GM19455 (cell line): ENCODE data around the gene CEP85L.

Source experiments
- ATAC-seq: cut with Tn5 transposase; IDR thresholded peaks from one replicate; pipeline ENCODE4 v1.9.1; 2021; ENCODE audit not compliant: unreplicated experiment

CEP85L gene

DNA sequence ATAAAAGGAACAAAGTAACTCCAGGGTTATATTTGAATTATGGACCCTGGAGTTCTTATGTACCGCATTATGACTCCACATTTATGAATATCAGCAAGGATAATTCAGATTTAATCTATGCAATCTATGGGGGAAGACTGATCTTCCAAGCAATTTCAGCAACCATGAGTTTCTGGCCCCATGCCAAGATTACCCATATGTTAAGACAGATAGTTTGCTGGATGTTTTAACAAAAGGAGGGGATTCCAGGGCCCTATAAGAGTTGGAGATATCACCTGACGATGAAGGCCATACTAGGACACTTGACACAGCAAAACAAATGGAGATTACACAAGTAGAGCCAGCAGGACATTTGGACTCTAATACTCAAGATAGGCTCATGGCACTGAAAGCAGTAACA lies 149.2 kb downstream of the CEP85L start:
- ATAC-seq: no peak

DNA sequence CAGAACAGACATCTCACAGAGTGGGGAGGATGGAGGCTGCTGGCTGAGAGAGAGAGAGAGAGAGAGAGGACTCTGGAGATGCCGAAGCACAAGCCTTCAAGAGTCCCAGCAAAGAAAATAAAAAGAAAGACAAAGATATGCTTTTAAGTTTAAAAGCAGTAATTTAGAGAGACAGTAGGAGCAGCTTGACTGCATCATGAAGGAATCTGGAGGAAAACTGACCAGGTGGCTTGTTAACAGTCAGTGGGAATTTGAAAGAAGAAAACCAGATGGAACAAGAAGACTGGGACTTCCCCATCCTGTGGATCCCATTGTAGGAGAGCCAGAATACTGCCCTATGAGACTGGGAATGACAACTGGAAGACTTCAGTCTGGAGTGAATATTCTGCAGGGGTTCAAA lies 149.6 kb downstream of the CEP85L start:
- ATAC-seq: no peak

DNA sequence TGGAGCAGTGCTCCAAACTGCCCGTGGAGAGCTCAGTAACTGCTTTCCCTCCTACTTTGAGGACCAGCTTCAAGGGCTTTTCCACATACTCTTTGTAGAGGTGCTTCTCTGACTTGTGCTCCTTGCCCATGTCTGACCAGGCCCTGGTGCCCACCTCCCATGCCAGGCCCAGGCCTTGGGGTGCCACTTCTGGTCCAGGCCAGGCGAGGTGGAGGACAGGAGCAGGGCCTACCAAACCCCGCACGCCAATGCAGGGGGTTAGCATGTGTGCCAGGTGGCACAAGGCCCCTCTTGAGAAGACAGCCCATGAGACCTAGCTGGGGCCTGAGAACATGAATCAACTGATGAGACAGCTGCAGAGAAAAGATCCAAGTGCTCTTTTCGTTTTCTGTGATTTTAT lies 150.3 kb downstream of the CEP85L start:
- ATAC-seq: no peak

DNA sequence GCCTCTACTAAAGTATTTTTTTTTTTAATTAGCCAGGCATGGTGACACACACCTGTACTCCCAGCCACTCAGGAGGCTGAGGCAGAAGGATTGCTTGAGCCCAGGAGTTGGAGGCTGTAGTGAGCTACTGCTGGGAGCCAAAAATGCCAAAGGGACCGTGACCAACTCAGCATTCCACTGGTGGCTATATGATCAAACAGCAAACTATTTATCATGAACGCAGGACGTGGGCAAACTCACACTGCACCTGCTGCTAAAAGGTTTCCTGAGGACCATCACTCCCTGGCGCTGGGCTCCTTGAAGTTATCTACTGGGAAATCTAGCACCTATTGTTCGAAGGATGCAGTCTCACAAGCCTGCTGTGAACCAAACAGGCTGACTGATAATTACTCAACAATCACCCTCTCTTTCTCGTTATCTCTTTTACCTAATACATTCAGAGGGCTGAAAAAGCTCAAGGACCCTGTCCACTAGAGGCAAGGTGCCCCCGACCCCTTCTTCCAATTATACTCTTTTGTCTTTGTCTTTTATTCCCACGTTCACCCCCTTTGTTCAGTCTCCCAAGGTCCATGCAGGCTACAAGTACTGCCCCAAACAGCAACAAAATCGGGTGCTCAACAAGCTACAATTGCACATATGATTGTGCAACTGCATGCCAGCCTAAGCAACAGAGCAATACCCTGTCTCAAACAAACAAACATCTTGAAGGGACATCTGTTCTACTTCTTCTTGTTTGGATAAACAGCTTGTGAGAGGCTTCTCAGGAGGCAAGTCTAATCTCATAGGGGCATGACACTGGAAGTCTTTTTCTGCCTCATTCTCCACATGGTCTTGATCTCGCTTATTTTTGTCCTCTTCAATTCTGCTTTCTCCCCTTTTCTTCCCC lies 151.0 kb downstream of the CEP85L start:
- ATAC-seq: no peak

DNA sequence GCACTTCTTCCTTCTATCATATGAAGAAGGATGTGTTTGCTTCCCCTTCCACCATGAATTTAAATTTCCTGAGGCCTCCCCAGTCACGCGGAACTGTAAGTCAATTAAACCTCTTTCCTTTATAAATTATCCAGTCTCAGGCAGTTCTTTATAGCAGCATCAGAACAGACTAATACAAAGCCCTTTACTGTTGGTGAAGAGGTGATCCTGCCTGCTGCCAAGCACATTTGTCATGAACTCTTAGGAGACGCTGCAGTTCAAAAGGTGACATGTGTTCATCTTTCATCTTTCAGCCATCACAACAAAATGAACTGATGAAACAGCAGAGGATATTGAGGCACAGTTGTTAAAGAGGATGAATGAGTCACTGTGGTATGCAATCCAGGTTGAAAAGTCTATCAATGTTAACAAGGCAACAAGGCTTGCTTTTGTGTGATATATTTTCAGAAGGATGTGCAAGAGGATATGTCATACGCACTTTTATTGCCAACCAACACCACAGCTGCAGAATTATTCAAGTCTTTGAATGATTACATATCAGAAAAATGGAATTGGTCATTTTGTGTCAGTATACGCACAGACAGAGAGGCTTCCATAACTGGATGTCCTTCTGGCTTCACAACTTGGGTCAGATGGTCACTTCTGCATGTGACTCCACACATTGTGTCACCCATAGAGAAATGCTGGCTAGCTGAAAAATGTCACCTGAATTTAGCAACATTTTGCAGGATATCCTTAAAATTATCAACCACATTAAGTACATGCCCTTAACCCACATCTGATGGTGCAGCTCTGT lies 155.7 kb downstream of the CEP85L start:
- ATAC-seq: no peak

DNA sequence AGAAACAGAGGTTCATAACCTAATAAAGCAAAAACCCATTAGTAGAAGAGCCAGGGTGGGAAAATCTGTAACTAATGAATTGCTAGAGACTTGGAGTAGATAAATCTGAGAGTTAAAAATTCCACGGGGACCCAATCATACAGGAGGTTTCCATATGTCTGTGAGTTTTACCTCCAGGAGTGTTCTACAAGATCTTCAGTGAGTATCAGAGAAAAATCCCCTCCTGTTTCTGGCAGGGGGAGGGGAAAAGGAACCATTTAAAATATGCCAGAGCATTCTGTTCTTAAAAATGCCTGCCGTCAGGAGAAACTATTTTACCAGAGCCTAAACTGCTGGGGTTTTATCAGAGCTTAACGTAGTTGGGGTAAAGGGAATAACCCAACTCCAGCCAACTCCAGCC lies 157.3 kb downstream of the CEP85L start:
- ATAC-seq: no peak

DNA sequence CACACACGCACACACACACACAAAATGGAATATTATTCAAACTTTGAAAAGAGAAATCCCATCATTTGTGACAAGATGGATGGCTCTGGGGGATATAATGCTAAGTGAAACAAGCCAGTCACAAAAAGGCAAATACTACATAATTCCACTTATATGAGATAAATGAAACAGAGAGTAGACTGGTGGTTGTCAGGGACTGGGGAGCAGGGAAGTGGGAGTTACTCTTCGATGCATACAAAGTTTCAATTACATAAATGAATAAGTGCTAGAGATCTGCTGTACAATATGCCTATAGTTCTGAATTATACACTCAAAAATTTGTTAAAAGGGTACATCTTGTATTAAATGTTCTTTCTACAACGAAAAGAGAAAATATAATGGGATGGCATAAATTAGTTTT lies 161.4 kb downstream of the CEP85L start:
- ATAC-seq: no peak

DNA sequence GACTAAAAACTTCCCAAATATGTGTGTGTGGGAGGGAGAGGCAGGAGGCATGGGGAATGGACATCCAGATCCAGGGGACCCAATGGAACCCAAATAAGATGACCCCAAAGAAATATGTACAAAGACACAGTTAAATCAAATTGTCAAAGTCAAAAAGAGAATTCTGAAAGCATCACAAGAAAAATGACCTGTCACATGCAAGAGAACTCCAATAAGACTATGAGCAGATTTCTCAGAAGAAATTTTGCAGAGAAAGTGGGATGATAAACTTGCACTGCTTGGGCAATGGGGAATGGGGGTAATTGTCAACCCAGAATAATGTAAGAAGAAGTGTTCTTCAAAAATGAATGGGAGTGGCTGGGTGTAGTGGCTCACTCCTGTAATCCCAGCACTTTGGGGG lies 162.8 kb downstream of the CEP85L start:
- no peak for ATAC-seq

DNA sequence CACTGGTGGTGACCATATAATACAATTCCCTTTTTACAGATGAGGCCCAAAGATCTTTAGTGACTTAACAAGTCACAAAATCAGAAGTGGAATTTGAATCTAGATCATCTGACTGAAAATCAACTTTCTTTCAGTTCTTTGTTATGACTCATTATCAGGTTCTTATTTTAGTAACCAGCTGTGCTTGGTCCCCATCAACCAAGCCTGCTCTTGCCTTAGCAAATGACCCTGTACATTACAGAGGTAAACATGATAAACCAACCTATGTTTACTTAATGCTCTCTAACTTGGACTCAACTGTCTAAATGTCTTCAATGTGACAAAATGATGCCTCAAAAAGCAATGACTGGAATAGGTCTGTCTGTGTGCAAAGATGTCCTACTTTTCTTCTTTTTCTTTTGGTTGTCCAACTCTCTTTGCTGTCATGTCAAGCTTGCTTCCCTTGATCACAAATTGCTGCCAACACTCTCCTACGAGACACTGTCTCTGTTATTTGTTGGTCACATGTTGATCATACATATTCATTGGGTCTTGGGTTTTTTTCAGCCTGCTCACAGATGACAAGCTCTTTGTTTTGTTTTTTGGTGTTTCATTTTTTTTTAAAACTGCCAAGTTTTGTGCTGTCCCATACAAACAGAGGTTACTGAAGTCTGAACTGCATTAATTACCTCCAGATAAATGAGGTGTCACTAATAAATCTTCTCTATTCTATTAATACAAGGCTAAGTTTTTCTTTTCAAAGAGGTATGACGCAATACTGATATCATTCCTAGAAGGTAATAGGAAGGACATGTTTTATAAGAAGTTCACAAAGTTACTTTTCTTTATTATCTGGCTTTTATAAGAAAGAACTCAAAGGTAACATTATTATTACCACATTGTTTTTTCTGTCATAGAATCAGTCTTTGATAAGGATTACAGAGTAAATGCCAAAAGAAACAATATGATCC lies 165.5 kb downstream of the CEP85L start:
- ATAC-seq: peak; percentile 89

DNA sequence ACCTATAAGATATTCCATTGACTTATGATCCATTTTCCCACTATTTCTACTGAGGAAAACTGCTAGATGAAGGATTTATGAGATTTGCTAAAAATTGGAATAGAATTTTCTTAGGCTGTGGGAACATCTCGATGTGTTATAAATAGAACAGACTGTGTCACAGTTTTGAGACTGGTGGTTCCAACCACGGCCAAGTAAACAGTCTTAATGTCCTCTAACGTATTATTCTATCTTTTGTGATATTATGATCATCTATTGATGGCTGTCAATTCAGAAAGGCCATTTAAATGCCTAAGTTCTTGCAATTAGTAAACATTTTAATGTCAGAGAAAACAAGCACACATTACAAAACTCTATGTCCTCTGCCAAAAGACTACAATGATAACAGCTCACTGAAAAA lies 174.8 kb downstream of the CEP85L start:
- ATAC-seq: no peak

DNA sequence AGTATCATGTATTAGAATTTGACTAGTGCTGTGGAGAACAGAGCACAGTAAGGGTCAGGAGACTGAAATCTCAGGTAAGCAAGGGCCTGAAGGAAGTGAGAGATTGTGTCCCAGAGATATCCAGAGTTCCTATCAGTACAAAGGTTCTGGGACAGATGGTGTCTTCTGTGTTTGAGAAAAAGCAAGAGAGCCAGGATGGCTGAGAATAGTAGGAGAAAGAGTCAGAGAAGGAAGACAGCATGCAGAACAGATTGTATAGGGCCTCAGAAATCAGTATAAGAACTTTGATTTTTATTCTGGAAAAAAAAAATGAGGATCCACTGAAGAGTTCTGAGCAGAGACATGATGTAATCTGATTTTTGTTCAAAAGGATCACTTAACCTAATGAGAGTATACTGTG lies 178.1 kb downstream of the CEP85L start:
- ATAC-seq: no peak

DNA sequence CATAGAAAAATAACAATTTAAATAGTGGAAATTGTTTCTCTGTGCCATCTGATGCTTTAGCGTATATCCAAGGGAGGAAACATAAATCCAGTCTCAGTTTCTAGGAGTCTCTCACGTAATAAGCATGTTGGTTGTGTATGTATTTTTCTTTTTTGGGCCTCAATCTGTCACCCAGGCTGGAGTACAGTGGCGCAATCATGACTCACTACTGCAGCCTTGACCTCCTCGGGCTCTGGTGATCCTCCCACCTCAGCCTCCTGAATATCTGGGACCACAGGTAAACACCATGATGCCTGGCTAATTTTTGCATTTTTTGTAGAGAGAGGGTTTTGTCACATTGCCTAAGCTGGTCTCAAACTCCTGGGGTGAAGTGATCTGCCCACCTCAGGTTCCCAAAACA lies 181.9 kb downstream of the CEP85L start:
- no peak for ATAC-seq

DNA sequence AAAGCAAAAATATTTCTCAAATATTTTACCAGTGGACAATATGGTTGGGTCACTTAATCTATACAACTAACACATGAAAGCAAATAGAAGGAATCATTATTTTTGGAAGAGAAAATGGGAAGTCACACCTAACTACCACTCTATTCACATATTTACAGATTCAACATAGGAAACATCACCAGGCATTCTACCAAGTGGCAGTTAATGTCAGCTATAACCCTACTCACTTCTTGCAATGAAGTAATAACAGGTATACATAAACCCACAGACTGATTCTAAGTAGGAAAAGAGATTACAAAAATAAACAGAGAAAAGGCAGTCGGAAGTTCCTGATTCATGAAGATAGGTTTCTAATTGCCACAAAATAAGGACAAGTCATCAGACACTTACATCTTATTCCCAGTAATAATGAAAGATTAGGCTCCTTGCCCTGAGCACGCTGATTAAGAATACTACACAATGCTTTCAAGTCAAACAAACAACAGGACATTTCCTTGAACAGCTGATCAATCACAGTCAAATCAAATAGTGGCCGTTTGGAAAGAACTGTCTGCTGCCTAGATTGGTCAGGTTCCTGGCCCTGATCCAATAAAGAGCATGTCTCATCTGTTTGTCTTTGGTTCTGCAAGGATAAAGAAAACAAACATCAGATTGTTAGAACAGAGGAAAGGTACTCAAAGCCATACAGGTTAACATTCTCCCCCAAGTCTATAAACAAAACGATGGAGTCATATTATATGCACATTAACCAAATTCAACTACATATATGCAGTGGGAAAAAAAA lies 182.5 kb downstream of the CEP85L start:
- ATAC-seq: no peak

DNA sequence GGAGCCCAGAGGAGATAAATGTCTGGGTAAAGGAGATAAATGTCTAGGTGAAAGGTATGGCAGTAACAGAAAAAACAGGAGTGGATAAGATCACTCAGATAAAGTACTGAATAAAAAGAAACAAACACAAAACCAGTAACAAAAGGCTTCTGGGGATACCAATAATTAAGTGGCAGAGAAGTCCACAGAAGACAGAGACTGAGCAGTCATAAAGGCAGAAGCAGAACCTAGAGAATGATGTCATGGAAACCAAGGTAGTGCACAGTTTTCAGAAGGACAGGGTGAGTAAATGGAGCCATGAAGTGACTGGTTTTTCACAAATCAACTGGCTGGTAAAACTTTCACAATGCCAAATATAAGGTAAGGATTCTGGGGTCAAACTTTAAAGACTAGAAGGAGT lies 184.2 kb downstream of the CEP85L start:
- ATAC-seq: peak; percentile 59

DNA sequence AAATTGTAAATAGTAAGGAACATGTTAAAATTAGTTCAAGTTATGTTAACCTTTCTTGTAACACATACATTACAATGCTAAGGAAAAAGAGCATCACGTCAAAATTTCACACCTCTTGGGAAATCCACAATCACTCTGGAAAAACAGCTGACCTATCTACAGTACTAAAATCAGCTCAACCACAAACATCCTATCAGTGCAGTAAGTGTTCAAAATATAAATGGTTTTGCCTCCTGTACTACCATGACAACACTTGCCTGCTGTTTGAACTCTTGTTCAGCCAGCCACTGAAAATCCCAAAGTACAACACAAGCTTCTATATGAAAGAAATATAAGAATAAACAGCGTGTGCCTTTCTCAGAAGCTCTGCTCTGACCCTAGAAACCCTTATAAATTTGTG lies 186.8 kb downstream of the CEP85L start:
- no peak for ATAC-seq

DNA sequence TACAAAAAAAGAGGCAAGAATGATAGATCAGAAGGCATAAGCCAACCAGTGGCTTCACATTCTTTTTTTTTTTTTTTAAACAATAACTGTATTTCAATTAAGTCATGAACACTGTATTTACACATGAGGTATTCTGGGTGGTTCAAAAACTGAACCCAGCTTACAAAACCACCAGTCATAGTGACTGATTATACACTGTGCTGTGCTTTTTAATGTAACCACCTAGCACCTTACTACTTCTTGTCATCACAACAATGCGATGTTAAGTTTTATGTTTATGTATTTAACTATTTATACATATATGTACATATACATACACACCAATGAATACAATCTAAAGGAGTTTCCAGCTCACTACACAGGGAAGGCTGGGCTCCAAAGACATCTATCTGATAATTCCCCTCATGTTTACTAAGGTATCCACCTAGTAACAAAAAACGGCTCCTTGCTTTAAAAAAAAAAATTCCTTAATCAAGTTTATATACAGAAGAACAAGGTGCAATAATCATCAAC lies 190.4 kb downstream of the CEP85L start:
- no peak for ATAC-seq

DNA sequence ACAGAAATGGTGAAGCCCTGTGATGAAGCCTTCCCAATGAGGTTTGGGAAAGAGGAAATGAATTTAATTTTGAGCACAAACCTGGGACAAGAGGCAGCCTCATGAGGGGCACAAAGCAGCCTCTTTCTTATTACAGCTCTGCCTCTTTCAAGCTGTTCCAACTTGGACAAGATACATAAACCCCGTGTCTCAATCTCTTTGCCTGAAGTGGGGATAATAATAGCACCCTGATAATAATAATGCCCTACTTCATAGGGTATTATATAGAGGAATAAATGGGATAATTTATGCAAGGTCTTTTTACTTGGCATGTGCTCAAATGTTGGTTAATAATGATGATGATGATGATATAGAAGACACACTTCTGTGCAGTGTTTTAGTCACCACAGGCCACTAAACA lies 194.4 kb downstream of the CEP85L start:
- no peak for ATAC-seq

DNA sequence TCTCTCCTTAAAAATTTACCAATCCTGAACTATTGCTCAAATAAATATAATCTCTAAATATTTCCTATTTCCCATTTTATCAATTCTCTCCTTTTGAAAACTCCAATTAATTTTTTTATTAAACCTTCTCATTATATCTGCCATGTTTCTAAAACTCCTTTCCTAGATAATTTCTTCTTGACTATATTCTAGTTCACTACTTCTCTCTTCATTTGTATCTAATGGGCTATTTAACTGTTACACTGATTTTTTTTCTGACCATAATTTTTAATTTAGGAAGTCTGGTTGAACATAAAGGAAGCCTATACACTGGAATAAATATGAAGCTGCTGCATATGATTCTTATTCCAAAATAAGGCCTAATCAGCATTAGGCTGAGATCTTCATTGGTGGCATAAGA lies 199.6 kb downstream of the CEP85L start:
- no peak for ATAC-seq

DNA sequence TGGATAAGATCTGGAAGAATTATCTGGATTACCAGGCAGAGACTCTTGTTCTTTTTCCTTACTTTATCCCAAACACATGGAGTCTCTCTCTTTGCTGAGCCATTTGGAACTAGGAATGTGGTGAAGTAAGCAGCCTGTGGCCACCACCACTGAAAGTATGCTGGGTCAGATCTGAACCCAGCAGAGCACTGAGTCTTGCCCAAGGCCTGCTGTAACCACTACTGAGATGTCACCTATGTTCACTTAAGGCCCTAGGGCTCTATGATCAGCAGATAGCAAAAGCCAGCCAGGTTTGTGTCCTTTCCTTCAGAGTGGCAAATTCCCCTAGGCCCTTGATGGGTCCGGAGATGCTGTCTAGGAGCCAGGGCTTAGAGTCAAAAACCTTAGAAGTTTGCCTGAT lies 206.6 kb downstream of the CEP85L start:
- no peak for ATAC-seq

DNA sequence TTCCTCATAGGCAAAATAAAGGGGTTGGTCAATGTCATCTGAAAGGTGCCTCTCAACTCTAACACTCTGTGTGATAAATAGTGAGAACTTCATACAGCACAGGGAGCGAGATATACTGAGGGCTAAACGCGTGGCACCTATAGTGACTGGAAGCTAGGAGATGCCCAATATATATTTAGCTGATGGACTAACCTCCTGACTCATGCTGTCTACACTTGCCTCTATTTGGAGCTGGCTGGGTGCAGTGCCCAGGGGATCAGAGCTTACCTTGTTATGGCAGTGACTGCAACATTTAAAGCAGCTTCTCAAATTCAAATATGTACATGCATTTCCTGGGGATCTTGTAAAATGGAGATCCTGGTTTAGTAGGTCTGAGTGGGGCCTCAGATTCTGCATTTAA lies 214.9 kb downstream of the CEP85L start:
- no peak for ATAC-seq
